HG03521 (cell line): ENCODE results near the gene ARFGAP3.
A peak's percentile ranks its signal among the peaks of the same experiment; 100 is the strongest.

ENCODE experiments used
- ATAC-seq: cut with Tn5 transposase; IDR thresholded peaks from one replicate; pipeline ENCODE4 v1.9.1; 2021; ENCODE audit warnings: mild to moderate bottlenecking, moderate library complexity; ENCODE audit not compliant: unreplicated experiment

Gene ARFGAP3

GRCh38 chr22:42865536-42865935 is 8.5 kb upstream of the ARFGAP3 start:
- no peak for ATAC-seq

- no peak for ATAC-seq
These were observed 6.4 kb upstream of the ARFGAP3 start for GRCh38 chr22:42863349-42863961.

DNA sequence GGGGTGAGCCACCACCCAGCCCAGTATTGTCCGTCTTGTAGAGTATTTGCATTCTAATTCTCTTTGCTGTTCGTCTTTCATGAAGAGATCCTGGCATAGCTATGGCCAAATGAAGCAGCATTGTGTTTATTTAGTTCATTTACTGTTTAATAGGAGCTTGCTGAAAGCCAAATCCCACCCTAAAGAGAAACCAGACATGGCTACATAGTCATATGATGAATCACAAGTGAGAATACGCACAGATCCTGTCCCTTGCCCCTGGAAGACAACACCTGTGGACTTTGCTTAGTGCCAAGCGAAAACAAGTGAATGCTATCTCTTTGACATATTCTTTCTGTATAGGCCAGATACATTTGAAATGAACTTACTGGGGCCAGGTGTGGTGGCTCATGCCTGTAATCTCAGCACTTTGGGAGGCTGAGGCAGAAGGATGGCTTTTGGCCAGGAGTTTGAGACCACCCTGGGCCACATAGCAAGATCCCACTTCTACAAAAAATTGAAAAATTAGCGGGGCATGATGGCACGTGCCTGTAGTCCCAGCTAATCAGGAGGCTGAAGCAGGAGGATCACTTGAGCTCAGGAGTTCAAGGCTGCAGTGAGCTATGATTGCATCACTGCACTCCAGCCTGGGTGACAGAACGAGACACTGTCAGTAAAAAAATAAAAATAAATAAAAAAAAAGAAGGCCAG is 5.1 kb upstream of the ARFGAP3 start:
- ATAC-seq = no peak

DNA sequence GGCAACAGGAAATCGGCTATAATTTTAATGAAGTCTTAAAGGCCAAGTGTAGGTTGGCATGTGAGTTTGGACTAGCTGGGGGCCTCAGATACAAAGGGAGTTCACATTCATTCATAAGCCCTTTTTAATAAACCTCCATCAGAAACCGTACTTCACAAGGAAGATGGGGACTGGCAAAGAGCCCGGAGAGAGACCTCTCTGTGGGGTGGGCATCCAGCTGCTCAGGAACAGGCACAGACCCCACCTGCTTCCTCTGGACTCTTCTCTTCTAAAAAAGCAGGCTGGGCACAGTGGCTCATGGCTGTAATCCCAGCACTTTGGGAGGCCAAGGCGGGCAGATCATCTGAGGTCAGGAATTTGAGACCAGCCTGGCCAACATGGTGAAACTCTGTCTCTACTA is 3.9 kb upstream of the ARFGAP3 start:
- ATAC-seq = no peak

- no peak for ATAC-seq
These were observed 890 bp upstream of the ARFGAP3 start for GRCh38 chr22:42857845-42858481.

- peak; percentile 20 for ATAC-seq
These were observed 751 bp downstream of the ARFGAP3 start for GRCh38 chr22:42856179-42856864.

GRCh38 chr22:42855721-42856120 is 1.4 kb downstream of the ARFGAP3 start:
- no peak for ATAC-seq

DNA sequence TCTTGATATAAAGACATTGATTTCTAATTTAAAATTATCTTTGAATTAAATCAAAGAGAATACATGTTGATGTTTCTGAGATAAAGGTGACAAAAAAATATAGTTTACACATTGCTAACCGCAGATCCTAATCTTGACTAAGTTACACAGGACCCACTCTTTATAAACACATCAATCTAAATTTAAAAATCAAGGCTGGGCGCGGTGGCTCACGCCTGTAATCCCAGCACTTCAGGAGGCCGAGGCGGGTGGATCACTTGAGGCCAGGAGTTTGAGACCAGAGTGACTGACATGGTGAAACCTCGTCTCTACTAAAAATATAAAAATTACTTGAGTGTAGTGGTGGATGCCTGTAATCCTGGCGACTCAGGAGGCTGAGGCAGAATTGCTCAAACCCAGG is 1.9 kb downstream of the ARFGAP3 start:
- ATAC-seq = no peak

DNA sequence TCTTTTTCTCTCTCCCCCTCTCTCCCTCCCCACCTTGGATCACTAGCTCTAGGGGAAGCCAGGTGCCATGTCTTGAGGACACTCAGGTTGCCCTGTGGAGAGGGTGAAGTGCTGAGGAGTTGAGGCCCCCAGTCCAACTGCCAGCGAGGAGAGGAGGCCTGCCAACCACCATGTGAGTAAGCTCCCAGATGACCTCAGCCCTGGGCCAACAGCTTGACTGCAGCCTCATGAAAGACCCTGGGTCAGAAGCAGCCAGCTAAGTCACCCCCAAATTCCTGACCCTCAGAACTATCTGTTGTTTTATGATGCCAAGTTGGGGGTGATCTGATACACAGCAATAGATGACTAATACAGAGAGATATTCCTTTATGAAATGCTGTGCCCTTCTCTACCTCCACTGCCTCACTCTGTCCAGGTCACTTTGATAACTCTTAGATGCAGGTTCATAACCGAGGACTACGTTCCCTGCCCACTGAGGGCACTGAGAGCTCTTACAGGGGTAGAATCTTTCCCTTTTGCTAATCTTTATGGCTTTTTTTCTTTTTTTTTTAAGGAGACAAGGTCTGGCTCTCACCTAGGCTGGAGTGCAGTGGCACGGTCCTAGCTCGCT is 8.0 kb downstream of the ARFGAP3 start:
- no peak for ATAC-seq

DNA sequence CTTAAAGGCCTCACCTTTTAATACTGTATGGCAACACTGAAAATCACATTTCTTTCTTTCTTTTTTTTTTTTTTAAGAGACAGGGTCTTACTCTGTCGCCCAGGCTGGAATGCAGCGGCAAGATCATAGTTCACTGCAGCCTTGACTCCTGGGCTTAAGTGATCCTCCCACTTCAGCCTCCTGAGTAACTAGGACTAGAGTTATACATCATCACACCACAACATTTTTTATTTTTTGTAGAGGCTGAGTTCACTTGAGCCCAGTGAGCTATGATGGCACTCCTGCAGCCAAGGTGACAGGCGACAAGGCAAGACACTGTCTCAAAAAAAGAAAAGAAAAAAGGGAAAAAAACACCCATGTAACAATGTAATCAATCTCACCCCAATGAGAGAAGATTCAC is 10.0 kb downstream of the ARFGAP3 start:
- ATAC-seq = no peak

GRCh38 chr22:42844756-42845155 is 12.3 kb downstream of the ARFGAP3 start:
- no peak for ATAC-seq

- ATAC-seq = no peak
These were observed 14.3 kb downstream of the ARFGAP3 start for GRCh38 chr22:42842658-42843370.

- ATAC-seq = no peak
These were observed 15.6 kb downstream of the ARFGAP3 start for GRCh38 chr22:42841444-42841843.

DNA sequence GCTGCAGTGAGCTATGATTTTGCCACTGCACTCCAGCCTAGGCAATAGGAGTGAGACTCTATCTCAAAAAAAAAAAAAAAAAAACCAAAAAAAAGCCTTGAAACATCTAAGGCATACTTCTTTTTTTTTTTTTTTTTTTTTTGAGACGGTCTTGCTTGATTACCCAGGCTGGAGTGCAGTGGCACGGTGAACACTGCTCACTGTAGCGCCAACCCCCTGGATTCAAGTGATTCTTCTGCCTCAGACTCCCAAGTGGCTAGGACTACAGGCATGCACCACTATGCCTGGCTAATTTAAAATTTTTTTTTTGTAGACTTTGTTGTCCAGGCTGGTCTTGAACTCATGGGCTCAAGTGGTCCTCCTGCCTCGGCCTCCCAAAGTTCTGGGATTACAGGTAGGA is 19.5 kb downstream of the ARFGAP3 start:
- no peak for ATAC-seq

DNA sequence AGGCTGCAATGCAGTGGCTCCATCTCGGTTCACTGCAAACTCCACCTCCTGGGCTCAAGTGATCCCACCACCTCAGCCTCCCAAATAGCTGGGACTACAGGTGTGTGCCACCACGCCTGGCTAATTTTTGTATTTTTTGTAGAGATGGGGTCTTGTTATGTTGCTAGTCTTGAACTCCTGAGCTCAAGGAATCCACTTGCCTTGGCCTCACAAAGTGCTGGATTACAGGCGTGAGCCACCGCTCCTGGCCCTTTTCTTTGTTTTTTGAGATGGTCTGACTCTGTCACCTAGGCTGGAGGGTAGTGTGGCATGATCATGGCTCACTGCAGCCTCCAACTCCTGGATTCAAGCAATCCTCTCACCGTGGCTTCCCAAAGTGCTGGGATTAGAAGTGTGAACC is 21.0 kb downstream of the ARFGAP3 start:
- no peak for ATAC-seq

- no peak for ATAC-seq
These were observed 22.7 kb downstream of the ARFGAP3 start for GRCh38 chr22:42834177-42834949.

DNA sequence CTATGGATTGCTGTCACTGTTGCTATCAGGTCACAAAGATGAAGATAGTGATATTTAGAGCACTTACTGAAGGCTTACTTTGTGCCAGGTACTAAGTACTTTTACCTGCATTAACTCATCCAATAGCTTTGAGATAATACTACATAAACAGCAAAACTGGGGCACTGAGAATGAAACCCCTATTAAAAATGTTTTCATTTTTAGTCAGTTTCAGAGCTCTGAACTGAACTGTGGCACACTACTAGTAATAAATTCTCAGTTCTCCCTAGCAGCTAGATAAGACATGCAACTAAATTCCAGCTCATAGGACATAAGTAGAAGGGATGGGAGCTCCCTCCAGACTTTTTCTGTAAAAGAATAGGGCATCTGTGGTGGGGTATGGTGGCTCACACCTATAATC is 24.0 kb downstream of the ARFGAP3 start:
- ATAC-seq = no peak

DNA sequence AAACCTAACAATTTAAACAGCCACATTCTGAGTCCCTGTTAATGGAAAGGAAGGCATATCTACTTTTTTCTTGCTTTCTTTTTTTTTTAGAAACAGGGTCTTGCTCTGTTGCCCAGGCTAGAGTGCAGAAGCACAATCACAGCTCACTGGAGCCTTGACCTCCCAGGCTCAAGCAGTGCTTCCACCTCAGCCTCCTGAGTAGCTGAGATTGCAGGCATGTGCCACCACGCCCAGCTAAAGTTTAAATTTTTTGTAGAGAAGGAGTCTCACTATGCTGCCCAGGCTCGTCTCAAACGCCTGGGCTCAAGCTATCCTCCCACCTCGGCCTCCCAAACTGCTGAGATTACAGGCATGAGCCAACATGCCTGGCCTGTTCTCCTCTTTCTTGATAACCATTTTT is 25.4 kb downstream of the ARFGAP3 start:
- no peak for ATAC-seq

GRCh38 chr22:42830161-42830560 is 26.9 kb downstream of the ARFGAP3 start:
- no peak for ATAC-seq

GRCh38 chr22:42829302-42829701 is 27.8 kb downstream of the ARFGAP3 start:
- ATAC-seq = no peak
